Measurements from ENCODE around the gene AGBL5.
A peak's percentile ranks its signal among the peaks of the same experiment; 100 is the strongest.

AGBL5 gene

DNA sequence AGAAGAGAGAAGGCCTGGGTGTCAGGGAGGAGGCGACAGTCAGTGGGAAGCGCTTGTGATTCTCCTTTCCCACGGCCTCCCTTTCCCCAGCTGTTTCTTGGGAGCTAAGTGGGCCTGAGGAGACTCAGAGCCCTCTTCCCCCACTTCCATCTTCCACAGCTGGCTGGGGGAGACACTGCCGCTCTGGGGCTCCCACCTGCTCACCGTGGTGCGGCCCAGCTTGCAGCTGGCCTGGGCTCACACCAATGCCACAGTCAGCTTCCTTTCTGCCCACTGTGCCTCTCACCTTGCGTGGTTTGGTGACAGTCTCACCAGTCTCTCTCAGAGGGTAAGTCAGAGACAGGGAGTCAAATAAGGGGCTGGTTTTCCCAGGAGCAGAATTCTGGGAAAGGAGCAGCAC is 11.6 kb upstream of the AGBL5 start:
- TF ChIP-seq, protein P1, sequence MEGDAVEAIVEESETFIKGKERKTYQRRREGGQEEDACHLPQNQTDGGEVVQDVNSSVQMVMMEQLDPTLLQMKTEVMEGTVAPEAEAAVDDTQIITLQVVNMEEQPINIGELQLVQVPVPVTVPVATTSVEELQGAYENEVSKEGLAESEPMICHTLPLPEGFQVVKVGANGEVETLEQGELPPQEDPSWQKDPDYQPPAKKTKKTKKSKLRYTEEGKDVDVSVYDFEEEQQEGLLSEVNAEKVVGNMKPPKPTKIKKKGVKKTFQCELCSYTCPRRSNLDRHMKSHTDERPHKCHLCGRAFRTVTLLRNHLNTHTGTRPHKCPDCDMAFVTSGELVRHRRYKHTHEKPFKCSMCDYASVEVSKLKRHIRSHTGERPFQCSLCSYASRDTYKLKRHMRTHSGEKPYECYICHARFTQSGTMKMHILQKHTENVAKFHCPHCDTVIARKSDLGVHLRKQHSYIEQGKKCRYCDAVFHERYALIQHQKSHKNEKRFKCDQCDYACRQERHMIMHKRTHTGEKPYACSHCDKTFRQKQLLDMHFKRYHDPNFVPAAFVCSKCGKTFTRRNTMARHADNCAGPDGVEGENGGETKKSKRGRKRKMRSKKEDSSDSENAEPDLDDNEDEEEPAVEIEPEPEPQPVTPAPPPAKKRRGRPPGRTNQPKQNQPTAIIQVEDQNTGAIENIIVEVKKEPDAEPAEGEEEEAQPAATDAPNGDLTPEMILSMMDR (IDR thresholded peaks at IDR 0.05; ENCODE audit: low read depth, low read length, missing control alignments) = no peak
- no peak overlapping the region for H3K4me3 ChIP-seq (ENCODE audit: low read depth, low read length)
- no peak for DNase-seq (ENCODE audit: low read depth)

DNA sequence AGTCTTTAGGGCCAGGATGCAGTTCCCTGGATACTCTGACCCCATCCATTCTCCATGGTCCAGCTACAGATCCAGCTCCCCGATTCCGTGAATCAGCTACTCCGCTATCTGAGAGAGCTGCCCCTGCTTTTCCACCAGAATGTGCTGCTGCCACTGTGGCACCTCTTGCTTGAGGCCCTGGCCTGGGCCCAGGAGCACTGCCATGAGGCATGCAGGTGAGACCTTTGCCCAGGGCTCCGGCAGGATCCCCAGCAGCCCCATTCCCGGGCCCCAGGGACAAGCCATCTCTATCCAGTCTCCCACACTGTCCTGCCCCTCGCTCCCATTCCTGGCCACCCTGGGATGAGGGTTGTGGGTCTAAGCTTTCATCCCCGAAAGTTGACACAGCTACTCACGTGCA is 11.2 kb upstream of the AGBL5 start:
- DNase-seq (ENCODE audit: low read depth) = no peak
- H3K4me3 ChIP-seq (ENCODE audit: low read depth, low read length) = no peak overlapping the region
- TF ChIP-seq, protein P1 (IDR thresholded peaks at IDR 0.05; ENCODE audit: low read depth, low read length, missing control alignments) = no peak

DNA sequence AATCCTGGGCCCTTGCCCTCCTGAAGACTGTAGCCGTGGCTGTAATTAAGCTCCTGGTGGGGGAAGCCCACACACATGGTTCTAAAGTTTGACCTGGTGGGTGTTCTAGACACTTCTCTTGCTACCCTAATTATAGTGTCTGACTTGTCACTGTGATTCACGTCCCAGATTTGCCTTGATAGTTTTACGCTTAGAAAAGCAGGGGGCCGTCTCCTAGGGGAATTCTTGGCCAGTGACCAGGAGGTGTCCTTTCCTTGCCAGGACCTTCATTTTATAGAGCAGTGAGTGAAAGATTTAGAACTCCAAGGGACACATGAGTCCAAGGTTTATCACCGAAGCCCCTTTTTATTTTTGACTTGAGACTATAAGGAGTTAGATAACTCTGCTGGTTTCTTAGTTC is 9.7 kb upstream of the AGBL5 start:
- DNase-seq (ENCODE audit: low read depth) = no peak
- H3K4me3 ChIP-seq (ENCODE audit: low read depth, low read length) = no peak overlapping the region
- TF ChIP-seq, protein P1 (IDR thresholded peaks at IDR 0.05; ENCODE audit: low read depth, low read length, missing control alignments) = no peak

DNA sequence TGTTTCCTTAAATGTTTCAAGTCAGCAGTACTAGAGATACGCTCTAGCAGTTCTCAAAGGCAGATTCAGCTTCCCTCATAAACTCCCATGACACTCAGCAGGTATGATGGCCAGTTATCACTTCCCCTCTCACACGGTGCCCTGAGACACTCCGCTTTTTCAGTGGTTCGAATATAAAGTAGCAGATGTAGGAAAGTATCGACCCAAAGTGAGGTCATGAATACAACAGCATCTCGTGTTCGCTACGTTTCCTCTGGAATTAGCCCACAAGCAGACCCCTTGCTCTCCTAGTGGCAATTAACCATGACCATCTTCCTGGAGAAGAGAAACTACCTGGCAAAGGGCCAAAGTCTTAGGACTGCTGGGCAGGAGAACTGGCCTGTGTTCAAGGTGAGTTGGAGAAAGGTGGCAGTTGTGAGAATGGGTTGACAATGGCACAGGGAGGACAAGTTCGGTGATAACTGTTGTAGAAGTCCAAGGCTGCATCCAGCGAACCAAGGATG is 9.3 kb upstream of the AGBL5 start:
- TF ChIP-seq, protein P1 (IDR thresholded peaks at IDR 0.05; ENCODE audit: low read depth, low read length, missing control alignments) = no peak
- no peak overlapping the region for H3K4me3 ChIP-seq (ENCODE audit: low read depth, low read length)
- peak; percentile 49 for DNase-seq (ENCODE audit: low read depth)

DNA sequence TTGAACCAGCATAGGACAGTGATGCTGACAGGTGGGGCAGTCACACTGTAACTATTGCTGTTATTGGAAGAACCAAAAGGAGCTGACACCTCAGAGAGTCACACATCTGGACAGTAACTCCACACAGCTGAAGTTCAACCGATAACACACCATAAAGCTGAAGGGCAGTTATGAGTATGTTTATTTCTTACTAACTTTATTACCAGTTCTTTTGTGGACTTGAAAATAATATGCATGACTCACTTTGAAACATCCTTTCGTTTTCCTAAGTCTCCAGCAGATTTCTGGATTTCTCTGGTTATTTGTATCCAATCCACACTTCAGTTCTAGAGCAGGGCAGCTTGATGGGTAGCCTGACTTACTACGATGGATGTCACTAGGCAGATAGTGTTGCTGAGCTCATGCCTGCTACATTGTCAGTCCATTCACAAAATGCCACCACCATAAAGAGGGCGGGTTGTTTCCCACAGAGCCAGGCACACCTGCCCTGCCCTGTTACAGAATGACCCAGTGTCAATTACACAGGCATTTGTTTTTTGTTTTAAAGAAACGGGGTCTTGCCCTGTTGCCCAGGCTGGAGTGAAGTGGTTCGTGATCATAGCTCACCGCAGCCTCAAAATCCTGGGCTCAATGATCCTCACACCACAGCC is 8.4 kb upstream of the AGBL5 start:
- H3K4me3 ChIP-seq (ENCODE audit: low read depth, low read length) = no peak overlapping the region
- no peak for DNase-seq (ENCODE audit: low read depth)
- TF ChIP-seq, protein P1 (IDR thresholded peaks at IDR 0.05; ENCODE audit: low read depth, low read length, missing control alignments) = no peak

DNA sequence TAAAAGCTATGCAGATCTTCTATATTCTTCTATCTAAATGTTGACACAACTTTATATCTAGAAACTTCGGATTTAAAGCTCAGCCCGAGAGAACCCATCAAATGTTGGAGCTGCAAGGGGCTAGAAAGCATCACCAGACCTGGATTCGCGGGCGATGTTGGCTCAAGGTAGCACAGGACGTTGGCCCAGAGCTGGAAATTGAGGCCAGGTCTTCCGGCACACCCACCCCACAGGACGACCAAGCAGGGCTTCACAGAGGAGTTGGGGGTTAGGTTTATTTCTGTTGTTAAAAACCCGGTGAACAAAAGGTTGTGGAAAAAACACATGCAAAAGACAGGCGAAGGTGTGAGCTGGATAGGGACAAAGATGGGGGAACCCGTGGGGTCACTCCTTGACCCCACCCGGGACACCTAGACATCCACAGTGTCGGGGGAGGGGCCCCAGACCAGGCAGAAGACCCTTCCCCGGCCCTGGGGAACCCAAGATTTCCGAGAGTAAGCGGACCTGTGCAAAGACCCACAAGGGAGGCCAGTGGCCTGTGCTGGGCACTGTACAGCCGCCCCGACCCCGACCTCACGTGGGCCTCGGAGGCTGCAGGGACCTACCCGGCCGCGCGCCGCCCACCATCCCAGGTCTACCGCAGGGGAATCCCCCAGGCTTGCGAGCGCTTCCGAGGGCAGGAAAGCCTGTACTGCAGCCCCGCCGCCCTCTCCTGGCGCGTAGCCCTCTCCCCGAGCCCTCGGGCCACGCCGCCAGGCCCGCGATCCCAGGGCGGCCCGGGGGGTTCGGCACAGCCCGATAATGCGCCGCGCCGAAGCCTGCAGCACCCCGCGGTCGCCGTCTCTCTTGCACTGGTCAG is 1.8 kb upstream of the AGBL5 start:
- TF ChIP-seq, protein P1 (IDR thresholded peaks at IDR 0.05; ENCODE audit: low read depth, low read length, missing control alignments) = no peak

More for the DNA sequence above, 1.8 kb upstream of the AGBL5 start:
- peak; percentile 21 for DNase-seq (ENCODE audit: low read depth)
- peak overlapping the region; percentile 70 for H3K4me3 ChIP-seq (ENCODE audit: low read depth, low read length)
